ENCODE data around the gene LRP3.

LRP3 gene

GRCh38 chr19:33240181-33240771 is 46.1 kb downstream of the LRP3 start:
- DNase-seq, result no peak

GRCh38 chr19:33241091-33241529 is 47.0 kb downstream of the LRP3 start:
- DNase-seq, result no peak

- DNase-seq, result peak; percentile 47
Measured at GRCh38 chr19:33241530-33242101, 47.5 kb downstream of the LRP3 start.

- DNase-seq, result no peak
Measured at GRCh38 chr19:33242131-33242530, 48.0 kb downstream of the LRP3 start.

- DNase-seq, result no peak
Measured at GRCh38 chr19:33242911-33243310, 48.8 kb downstream of the LRP3 start.

- peak; percentile 52 for DNase-seq
Measured at GRCh38 chr19:33245948-33246708, 52.0 kb downstream of the LRP3 start.

- DNase-seq, result no peak
Measured at GRCh38 chr19:33246709-33247440, 52.7 kb downstream of the LRP3 start.

- no peak for DNase-seq
Measured at GRCh38 chr19:33247441-33247819, 53.3 kb downstream of the LRP3 start.

GRCh38 chr19:33248104-33248503 is 54.0 kb downstream of the LRP3 start:
- no peak for DNase-seq

GRCh38 chr19:33248553-33248953 is 54.4 kb downstream of the LRP3 start:
- no peak for DNase-seq

- peak; percentile 42 for DNase-seq
Measured at GRCh38 chr19:33248954-33249613, 55.0 kb downstream of the LRP3 start.

GRCh38 chr19:33249740-33250366 is 55.7 kb downstream of the LRP3 start:
- DNase-seq, result no peak

GRCh38 chr19:33250500-33250899 is 56.4 kb downstream of the LRP3 start:
- no peak for DNase-seq

- no peak for DNase-seq
Measured at GRCh38 chr19:33251076-33251475, 56.9 kb downstream of the LRP3 start.

GRCh38 chr19:33251526-33252090 is 57.5 kb downstream of the LRP3 start:
- DNase-seq, result no peak

GRCh38 chr19:33252418-33252962 is 58.4 kb downstream of the LRP3 start:
- no peak for DNase-seq

GRCh38 chr19:33252971-33253370 is 58.8 kb downstream of the LRP3 start:
- no peak for DNase-seq

- no peak for DNase-seq
Measured at GRCh38 chr19:33254245-33254824, 60.2 kb downstream of the LRP3 start.

GRCh38 chr19:33255781-33256180 is 61.7 kb downstream of the LRP3 start:
- no peak for DNase-seq

- DNase-seq, result no peak
Measured at GRCh38 chr19:33256261-33256660, 62.1 kb downstream of the LRP3 start.

- DNase-seq, result no peak
Measured at GRCh38 chr19:33257828-33258227, 63.7 kb downstream of the LRP3 start.
